Sigmoid colon (tissue), 7 donors: ENCODE measurements around the gene GRIA1. TPM values are rescaled to one million over a fixed set of nuclear protein-coding genes. Genes with fewer than 3 reads are reported as not detected.

ENCODE experiments used
- DNase-seq: peaks from one replicate; pipeline ENCODE4 v3.0.0-alpha.2; 2019
- H3K27ac ChIP-seq, 4 donors: fragments of 200-600 bp; sonication (generic); one replicate each; pipeline ENCODE4 v1.5.1; 2016 to 2019; ENCODE audit warnings: mild to moderate bottlenecking in 1 of 4
- H3K27me3 ChIP-seq, 3 donors: fragments of 200-600 bp; sonication (generic); one replicate each; pipeline ENCODE4 v1.5.1; 2019; ENCODE audit warnings: mild to moderate bottlenecking in 1 of 3
- H3K36me3 ChIP-seq, 4 donors: fragments of 200-600 bp; sonication (generic); one replicate each; pipeline ENCODE4 v1.5.1; 2016 to 2019
- H3K4me1 ChIP-seq, 4 donors: fragments of 200-600 bp; sonication (generic); one replicate each; pipeline ENCODE4 v1.5.1; 2017 to 2019
- H3K4me3 ChIP-seq, 4 donors: fragments of 200-600 bp; sonication (generic); one replicate each; pipeline ENCODE4 v1.5.1; 2017 to 2019; ENCODE audit warnings: mild to moderate bottlenecking in 2 of 4, moderate library complexity in 1 of 4
- H3K9me3 ChIP-seq, 4 donors: fragments of 200-600 bp in 3 of 4; sonication (generic) in 3 of 4; one replicate each; pipeline versions ENCODE4 v1.5.1 to v1.6.1; 2013 to 2019
- EP300 ChIP-seq, 4 donors: sonication (generic); formaldehyde crosslinking; IDR thresholded peaks; one replicate each; pipeline ENCODE4 v1.6.1; 2017; ENCODE audit warnings: antibody characterized with exemption in 4 of 4
- POLR2A ChIP-seq, 2 donors: fragments of 450-650 bp; IDR thresholded peaks; one replicate each; pipeline ENCODE4 v1.6.1; 2016; ENCODE audit warnings: antibody characterized with exemption in 2 of 2, mild to moderate bottlenecking in 2 of 2, moderate library complexity in 2 of 2
- POLR2AphosphoS5 ChIP-seq, 4 donors: sonication (generic); formaldehyde crosslinking; IDR thresholded peaks; one replicate each; pipeline ENCODE4 v1.6.1; 2017; ENCODE audit warnings: antibody characterized with exemption in 4 of 4
- WGBS, 2 donors: extraction: QIAGEN DNeasy Blood & Tissue Kit; methylation state at CpG; one replicate each; pipeline ENCODE4 v1.1.7; 2013; 5-methylcytosine and 5-hydroxymethylcytosine counted together
- intact Hi-C: fragments of 100-400 bp; cut with DNase I; formaldehyde crosslinking; loops from one replicate; pipeline ENCODE4 v1.15.1; 2023
- polyA plus RNA-seq, 3 donors: library from polyadenylated mRNA; stranded (reverse); fragments of 200-250 nt; gene quantifications; one replicate each; pipeline ENCODE4 v1.2.3, GENCODE V29; 2013
- total RNA-seq, 4 donors: library from RNA; depleted of rRNA; stranded (reverse); fragments of >200 nt; gene quantifications; one replicate each; pipeline ENCODE4 v1.1.0, GENCODE V29; 2016
- TF ChIP-seq, protein P1 (sequence below), 4 experiments: fragments of 450-650 bp in 3 of 4; fragments of 200-600 bp in 1 of 4; IDR thresholded peaks; one replicate each; pipeline ENCODE4 v1.5.1; 2016 to 2019; ENCODE audit warnings: antibody characterized with exemption in 4 of 4, mild to moderate bottlenecking in 3 of 4, moderate library complexity in 2 of 4
- donor health status: healthy with polysubstance abuse.
- donor health status: Bipolar disorder and iron deficiency.
- donor health status: healthy.

Gene GRIA1
- total and polyA plus RNA-seq, 7 donors, result under 0.01 to 1.5 (median 0.51) TPM; not detected in 1

DNA sequence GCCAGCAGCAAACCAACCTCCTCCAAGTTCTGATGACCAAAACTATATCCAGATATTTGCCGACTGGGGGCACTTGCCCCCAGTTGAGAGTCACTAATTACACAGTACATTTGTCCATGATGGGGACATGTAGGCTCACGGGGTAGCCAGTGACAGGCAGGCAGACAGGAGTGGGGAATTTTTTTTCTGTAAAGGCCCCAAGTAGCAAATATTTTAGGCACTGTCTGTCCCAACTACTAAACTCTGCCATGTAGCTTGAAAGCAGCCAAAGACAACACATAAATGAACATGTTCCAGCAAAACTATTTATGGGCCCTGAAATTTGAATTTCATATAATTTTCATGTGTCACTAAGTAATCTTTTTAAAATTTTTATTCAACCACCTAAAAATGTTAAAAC is 80.7 kb downstream of the GRIA1 start:
- TF ChIP-seq, protein P1, sequence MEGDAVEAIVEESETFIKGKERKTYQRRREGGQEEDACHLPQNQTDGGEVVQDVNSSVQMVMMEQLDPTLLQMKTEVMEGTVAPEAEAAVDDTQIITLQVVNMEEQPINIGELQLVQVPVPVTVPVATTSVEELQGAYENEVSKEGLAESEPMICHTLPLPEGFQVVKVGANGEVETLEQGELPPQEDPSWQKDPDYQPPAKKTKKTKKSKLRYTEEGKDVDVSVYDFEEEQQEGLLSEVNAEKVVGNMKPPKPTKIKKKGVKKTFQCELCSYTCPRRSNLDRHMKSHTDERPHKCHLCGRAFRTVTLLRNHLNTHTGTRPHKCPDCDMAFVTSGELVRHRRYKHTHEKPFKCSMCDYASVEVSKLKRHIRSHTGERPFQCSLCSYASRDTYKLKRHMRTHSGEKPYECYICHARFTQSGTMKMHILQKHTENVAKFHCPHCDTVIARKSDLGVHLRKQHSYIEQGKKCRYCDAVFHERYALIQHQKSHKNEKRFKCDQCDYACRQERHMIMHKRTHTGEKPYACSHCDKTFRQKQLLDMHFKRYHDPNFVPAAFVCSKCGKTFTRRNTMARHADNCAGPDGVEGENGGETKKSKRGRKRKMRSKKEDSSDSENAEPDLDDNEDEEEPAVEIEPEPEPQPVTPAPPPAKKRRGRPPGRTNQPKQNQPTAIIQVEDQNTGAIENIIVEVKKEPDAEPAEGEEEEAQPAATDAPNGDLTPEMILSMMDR (IDR thresholded peaks at IDR 0.05), result no peak
- no peak for TF ChIP-seq EP300 (IDR thresholded peaks at IDR 0.05)
- TF ChIP-seq POLR2AphosphoS5 (IDR thresholded peaks at IDR 0.05), result no peak
- Histone ChIP-seq H3K36me3 (no peaks in the 10 kb centered on the region), H3K27ac (no peak overlapping the region), H3K4me1 (no peaks in the 10 kb centered on the region), H3K9me3 (no peaks in the 10 kb centered on the region), H3K4me3 (no peak overlapping the region), H3K27me3 (no peaks in the 10 kb centered on the region)
- DNase-seq, result no peak
- intact Hi-C loops, result no loop called here
- 82 to 90% methylated on average over 2 of the region's 2 CpGs for WGBS, 2 donors

DNA sequence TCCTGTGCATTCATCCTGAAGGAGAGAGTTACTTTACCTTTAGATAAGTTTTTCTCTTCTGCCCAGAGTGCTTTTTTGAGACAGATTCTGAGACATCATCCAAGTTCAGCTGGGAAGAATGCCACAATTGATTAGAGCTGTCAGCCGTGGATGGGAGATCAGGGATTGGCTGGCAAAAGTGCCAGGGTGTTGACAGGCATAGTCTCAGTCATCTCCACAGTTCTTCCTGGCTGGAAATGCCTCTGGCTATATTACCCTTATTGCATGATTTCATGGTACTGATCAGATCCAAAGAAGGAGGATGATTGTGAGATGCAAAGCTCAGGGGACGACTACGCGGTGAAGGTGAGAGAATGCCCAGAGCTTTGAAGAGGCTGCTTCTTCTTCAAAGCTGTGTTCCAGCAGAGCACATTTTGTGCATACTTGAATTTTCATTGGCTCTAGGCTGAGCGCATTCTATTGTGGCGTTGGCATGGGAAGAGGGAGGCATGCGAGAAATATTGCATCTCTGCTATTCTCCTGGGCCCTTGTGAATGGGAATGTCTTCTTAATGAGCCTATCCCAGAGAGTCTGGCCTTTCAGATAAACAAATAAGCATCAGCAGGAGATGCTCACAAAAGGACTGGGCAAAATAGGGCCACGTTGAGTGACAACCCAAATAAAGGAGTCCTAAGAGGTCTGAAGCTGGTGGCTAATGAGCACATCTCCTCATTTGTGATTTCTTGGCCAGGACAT is 82.1 kb downstream of the GRIA1 start:
- WGBS, 2 donors, result 84 to 86% methylated on average over 8 of the region's 8 CpGs
- H3K27ac ChIP-seq, result no peak overlapping the region
- no peak for TF ChIP-seq EP300 (IDR thresholded peaks at IDR 0.05)
- TF ChIP-seq POLR2A (IDR thresholded peaks at IDR 0.05), result no peak

DNA sequence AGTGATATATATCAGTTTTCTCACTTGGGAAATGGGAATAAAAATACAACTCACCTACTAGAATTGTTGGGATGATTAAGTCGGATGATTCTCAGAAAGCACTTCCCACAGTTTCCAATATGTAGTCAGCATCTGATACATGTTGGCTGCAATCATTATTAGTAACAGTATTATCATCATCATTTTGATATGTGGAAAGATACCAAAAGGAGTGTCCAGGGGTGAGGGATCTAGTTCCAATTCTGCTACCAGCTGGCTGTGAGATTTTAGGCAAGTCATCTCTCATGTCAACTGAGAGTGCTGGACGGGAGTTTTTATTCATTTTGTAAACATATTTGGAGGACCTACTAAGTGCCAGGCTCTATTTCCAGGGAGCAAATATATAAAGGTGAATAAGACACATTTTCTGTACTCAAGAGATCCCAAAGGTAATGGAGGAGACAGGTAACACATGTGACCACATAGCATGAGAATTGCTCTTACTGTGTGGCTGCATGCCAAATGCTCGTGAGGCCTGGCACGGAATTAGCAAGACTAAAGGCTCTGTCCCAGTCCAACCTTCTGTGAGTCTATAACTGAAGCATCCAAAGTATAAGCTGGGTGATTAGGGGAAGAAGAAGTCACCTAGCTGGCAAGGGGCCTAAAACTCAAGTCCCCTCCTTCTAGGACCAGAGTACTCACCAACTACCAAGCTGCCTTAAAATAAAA is 83.0 kb downstream of the GRIA1 start:
- H3K27ac ChIP-seq, result no peak overlapping the region
- TF ChIP-seq POLR2A (IDR thresholded peaks at IDR 0.05) (no peak), EP300 (IDR thresholded peaks at IDR 0.05) (no peak), POLR2AphosphoS5 (IDR thresholded peaks at IDR 0.05) (no peak)
- TF ChIP-seq, protein P1 (IDR thresholded peaks at IDR 0.05), result no peak
- no peak for DNase-seq
- H3K36me3 ChIP-seq, result no peaks in the 10 kb centered on the region
- H3K27me3 ChIP-seq, result no peaks in the 10 kb centered on the region
- intact Hi-C loops, result no loop called here
- no peaks in the 10 kb centered on the region for H3K4me1 ChIP-seq
- no peak overlapping the region for H3K4me3 ChIP-seq
- no peaks in the 10 kb centered on the region for H3K9me3 ChIP-seq
- 74 to 81% methylated on average over 4 of the region's 4 CpGs for WGBS, 2 donors

More for the DNA sequence above, 82.1 kb downstream of the GRIA1 start:
- no peaks in the 10 kb centered on the region for H3K9me3 ChIP-seq
- no peaks in the 10 kb centered on the region for H3K36me3 ChIP-seq
- no peaks in the 10 kb centered on the region for H3K4me1 ChIP-seq
- no peak for DNase-seq
- H3K4me3 ChIP-seq, result no peak overlapping the region
- intact Hi-C loops, result no loop called here
- no peaks in the 10 kb centered on the region for H3K27me3 ChIP-seq

DNA sequence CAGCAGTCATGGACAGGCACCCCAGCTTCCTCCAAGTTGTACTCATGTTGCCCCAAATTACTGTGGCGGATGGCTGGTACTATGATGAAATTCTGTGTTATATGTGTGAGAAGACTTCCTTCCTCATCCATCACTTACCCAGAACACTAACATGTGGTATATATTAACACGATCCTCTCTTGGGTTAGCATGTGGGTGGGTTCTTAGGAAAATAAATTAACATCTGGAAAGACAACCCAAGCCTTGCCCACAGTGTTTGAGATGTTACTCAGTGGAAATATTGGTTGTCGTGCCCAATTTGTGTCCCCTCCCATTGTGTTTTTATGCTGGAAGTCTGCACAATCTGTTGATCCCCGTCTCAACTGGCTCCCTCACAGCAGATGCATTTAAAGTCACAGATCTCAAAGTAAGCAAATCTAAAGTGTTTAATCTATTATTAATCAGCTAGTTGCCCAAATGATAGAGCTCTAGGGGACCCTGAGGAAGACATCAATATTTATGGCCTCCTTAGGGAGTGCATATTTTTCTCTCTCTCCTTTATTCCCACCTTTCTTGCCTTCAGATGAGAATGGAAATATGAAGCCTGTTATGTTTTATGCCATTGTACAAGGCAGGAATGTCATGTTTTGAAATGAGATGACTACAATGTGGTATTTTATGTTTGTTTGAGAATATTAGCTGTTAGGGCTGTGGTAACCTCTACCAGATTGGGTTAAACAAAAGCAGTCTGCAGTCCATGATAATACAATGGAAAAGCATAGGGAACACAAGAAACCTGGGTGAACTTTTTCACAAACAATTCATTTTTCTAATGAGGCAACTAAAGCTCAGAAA is 93.9 kb downstream of the GRIA1 start:
- Histone ChIP-seq H3K4me1 (no peaks in the 10 kb centered on the region), H3K9me3 (no peaks in the 10 kb centered on the region), H3K4me3 (no peak overlapping the region), H3K27me3 (no peaks in the 10 kb centered on the region), H3K36me3 (no peaks in the 10 kb centered on the region), H3K27ac (no peak overlapping the region)
- 66 to 74% methylated on average over 4 of the region's 4 CpGs for WGBS, 2 donors
- intact Hi-C loops, result no loop called here
- DNase-seq, result no peak
- no peak for TF ChIP-seq POLR2AphosphoS5 (IDR thresholded peaks at IDR 0.05)
- TF ChIP-seq POLR2A (IDR thresholded peaks at IDR 0.05), result no peak
- TF ChIP-seq EP300 (IDR thresholded peaks at IDR 0.05), result no peak
- TF ChIP-seq, protein P1 (IDR thresholded peaks at IDR 0.05), result no peak

DNA sequence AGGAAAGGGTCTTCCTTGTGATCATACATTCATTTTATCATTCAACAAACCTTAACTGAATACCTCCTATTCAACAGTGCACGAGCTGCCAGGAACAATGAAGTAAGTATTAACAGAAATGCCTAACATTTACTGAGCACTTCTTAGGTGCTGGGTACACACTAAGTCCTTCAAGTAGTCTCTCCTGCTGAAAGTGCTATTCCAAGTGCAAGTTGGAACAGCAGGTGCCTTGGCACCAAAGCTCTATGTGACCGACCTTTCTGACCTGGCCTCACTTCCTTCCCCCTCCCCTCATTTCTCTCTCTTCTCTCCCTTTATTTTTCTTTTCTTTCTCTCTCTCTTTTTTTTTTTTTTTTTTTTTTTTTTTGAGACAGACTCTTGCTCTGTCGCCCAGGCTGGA is 94.5 kb downstream of the GRIA1 start:
- TF ChIP-seq POLR2A (IDR thresholded peaks at IDR 0.05) (no peak), EP300 (IDR thresholded peaks at IDR 0.05) (no peak), POLR2AphosphoS5 (IDR thresholded peaks at IDR 0.05) (no peak)
- TF ChIP-seq, protein P1 (IDR thresholded peaks at IDR 0.05), result no peak
- intact Hi-C loops, result no loop called here
- no peaks in the 10 kb centered on the region for H3K27me3 ChIP-seq
- H3K36me3 ChIP-seq, result no peaks in the 10 kb centered on the region
- 65 to 78% methylated on average over 3 of the region's 3 CpGs for WGBS, 2 donors
- DNase-seq, result no peak
- H3K27ac ChIP-seq, result no peak overlapping the region
- H3K9me3 ChIP-seq, result no peaks in the 10 kb centered on the region
- no peak overlapping the region for H3K4me3 ChIP-seq
- no peaks in the 10 kb centered on the region for H3K4me1 ChIP-seq
